GM23248 (cell line): ENCODE measurements around the gene CADM3. TPM values are rescaled to one million over a fixed set of nuclear protein-coding genes. Genes with fewer than 3 reads are reported as not detected.

Experiments
- DNase-seq: peaks from one replicate; pipeline ENCODE4 v3.0.0-alpha.2; 2015
- H2AFZ ChIP-seq: fragments of 200-600 bp; sonication (generic); 2 replicates; pipeline ENCODE4 v1.6.1; 2016; ENCODE audit warnings: antibody characterized with exemption
- H3F3A ChIP-seq: fragments of 200-600 bp; sonication (generic); 2 replicates; pipeline ENCODE4 v1.6.1; 2016; ENCODE audit warnings: mild to moderate bottlenecking, antibody characterized with exemption, mixed run types; ENCODE audit not compliant: insufficient read depth
- H3K27ac ChIP-seq: fragments of 200-600 bp; sonication (generic); 2 replicates; pipeline ENCODE4 v1.5.1; 2016; ENCODE audit warnings: mild to moderate bottlenecking
- H3K27me3 ChIP-seq: fragments of 200-600 bp; sonication (generic); replicated peaks from 2 replicates; pipeline ENCODE4 v1.6.1; 2016; ENCODE audit warnings: mild to moderate bottlenecking; ENCODE audit not compliant: insufficient read depth
- H3K36me3 ChIP-seq: fragments of 200-600 bp; sonication (generic); 2 replicates; pipeline ENCODE4 v1.6.1; 2016; ENCODE audit warnings: low read depth, mild to moderate bottlenecking
- H3K4me1 ChIP-seq: fragments of 200-600 bp; sonication (generic); 2 replicates; pipeline ENCODE4 v1.6.1; 2016; ENCODE audit warnings: mild to moderate bottlenecking; ENCODE audit not compliant: insufficient read depth
- H3K4me2 ChIP-seq: fragments of 200-600 bp; sonication (generic); one replicate; pipeline ENCODE4 v1.6.1; 2016; ENCODE audit warnings: mild to moderate bottlenecking; ENCODE audit not compliant: unreplicated experiment
- H3K4me3 ChIP-seq: fragments of 200-600 bp; sonication (generic); 2 replicates; pipeline ENCODE4 v1.5.1; 2016; ENCODE audit warnings: mild to moderate bottlenecking
- H3K79me2 ChIP-seq: fragments of 200-600 bp; sonication (generic); 2 replicates; pipeline ENCODE4 v1.6.1; 2016; ENCODE audit warnings: mild to moderate bottlenecking; ENCODE audit not compliant: insufficient read depth
- H3K9ac ChIP-seq: fragments of 200-600 bp; sonication (generic); 2 replicates; pipeline ENCODE4 v1.6.1; 2016; ENCODE audit warnings: mild to moderate bottlenecking
- H3K9me2 ChIP-seq: fragments of 200-600 bp; sonication (generic); 2 replicates; pipeline ENCODE4 v1.6.1; 2016; ENCODE audit warnings: mixed run types, mild to moderate bottlenecking, moderate library complexity; ENCODE audit not compliant: insufficient read depth
- H3K9me3 ChIP-seq: fragments of 200-600 bp; sonication (generic); one replicate; pipeline ENCODE4 v1.6.1; 2017; ENCODE audit warnings: low read depth
- H4K20me1 ChIP-seq: fragments of 200-600 bp; sonication (generic); 2 replicates; pipeline ENCODE4 v1.6.0; 2016; ENCODE audit not compliant: insufficient read depth
- EZH2 ChIP-seq: fragments of 200-600 bp; sonication (generic); IDR thresholded peaks from 2 replicates; pipeline ENCODE4 v1.6.1; 2018; ENCODE audit warnings: antibody characterized with exemption, mild to moderate bottlenecking; ENCODE audit not compliant: insufficient read depth, poor library complexity, severe bottlenecking
- EZH2phosphoT487 ChIP-seq: fragments of 200-600 bp; sonication (generic); IDR thresholded peaks from 2 replicates; pipeline ENCODE4 v1.6.1; 2018; ENCODE audit warnings: antibody characterized with exemption, moderate library complexity, mild to moderate bottlenecking, low read depth; ENCODE audit not compliant: insufficient read depth
- WGBS, 2 experiments: methylation state at CpG; one replicate each; pipeline ENCODE4 v1.1.6; 2015 to 2017; ENCODE audit warnings: low lambda C conversion rate in 2 of 2, low coverage in 1 of 2; ENCODE audit errors: missing lambda C conversion rate in 2 of 2; 5-methylcytosine and 5-hydroxymethylcytosine counted together
- in situ Hi-C: fragments of 300-500 bp; cut with MboI; formaldehyde crosslinking; loops from 2 replicates; pipeline ENCODE4 v1.15.0; 2020
- polyA plus RNA-seq: library from polyadenylated mRNA; unstranded; fragments of >200 nt; fragmentation: Nextera tagmentation; extraction: Ambion mirVana; gene quantifications from 2 replicates; pipeline ENCODE4 v1.2.1, GENCODE V29; 2016
- small RNA-seq: library from RNA; depleted of rRNA; stranded (forward); fragments of <200 nt; gene quantifications from one replicate; pipeline ENCODE3, GENCODE V24; 2014; ENCODE audit warnings: low read depth, low replicate concordance
- total RNA-seq: library from RNA; depleted of rRNA; stranded (reverse); fragments of >200 nt; shearing (Covaris generic); gene quantifications from 2 replicates; pipeline ENCODE4 v1.2.3, GENCODE V29; 2014; rRNA removed

CADM3 gene
- total and polyA plus RNA-seq, 2 experiments from 2014 or later = not detected

DNA sequence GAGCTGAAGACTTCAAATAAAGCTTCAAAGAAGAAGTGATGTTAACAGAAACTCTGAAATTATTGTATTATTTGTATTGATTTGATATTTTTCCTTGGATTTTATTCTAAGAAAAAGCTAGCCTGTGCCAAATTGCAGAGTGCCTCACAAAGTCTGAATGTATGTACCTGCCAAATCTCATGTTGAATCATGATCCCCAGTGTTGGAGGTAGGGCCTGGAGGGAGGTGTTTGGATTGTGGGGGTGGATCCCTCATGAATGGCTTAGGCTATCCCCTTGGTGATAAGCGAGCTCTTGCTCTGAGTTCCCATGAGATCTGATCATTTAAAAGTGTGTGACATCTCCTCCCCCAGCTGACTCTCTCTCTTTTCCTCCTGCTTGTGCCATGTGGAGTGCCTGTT, 76.9 kb downstream of the CADM3 start:
- Histone ChIP-seq H3K27me3 (no peaks in the 10 kb centered on the region), H3K27ac (no peak overlapping the region), H3K4me3 (no peak overlapping the region), H3K79me2 (no peaks in the 10 kb centered on the region), H4K20me1 (no peaks in the 10 kb centered on the region), H3K9ac (no peak overlapping the region), H3K36me3 (no peaks in the 10 kb centered on the region), H3K4me2 (no peak overlapping the region), H3K9me2 (no peaks in the 10 kb centered on the region), H3F3A (no peaks in the 10 kb centered on the region), H2AFZ (no peak overlapping the region), H3K9me3 (no peaks in the 10 kb centered on the region), H3K4me1 (no peaks in the 10 kb centered on the region)
- in situ Hi-C loops = no loop called here
- no peak for DNase-seq
- TF ChIP-seq EZH2phosphoT487 (no peak), EZH2 (no peak)
- WGBS, 2 experiments = 0% methylated on average over 1 of the region's 1 CpG

DNA sequence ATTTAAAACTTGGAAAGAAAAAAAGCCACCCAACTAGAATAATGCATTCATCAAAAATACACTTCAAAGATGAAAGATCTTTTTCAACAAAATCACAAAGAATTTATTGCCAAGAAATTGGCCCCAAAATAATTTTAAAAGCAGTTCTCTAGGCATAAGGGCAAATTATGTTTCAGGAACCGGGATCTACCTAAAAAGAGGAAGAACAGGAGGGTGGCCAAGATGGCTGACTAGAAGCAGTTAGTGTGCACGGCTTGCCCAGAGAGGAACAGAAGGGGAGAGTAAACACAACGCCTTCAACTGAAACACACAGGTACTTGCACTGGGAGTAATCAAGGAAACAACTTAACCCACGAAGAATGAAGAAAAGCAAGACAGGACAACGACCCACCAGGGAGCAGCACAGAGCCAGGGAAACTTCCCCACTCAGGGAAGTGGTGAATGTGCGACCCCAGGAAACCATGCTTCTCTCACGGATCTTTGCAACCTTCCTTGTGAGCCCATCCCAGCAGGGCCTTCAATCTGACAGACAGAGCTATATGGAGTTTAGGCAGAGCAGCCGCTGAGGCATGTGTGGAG, 79.3 kb downstream of the CADM3 start:
- Histone ChIP-seq H2AFZ (no peak overlapping the region), H3F3A (no peaks in the 10 kb centered on the region), H3K27ac (no peak overlapping the region), H3K9ac (no peak overlapping the region), H3K4me1 (no peaks in the 10 kb centered on the region), H3K27me3 (no peaks in the 10 kb centered on the region), H3K9me3 (no peaks in the 10 kb centered on the region), H3K4me2 (no peak overlapping the region), H3K79me2 (no peaks in the 10 kb centered on the region), H3K9me2 (no peaks in the 10 kb centered on the region), H3K4me3 (no peak overlapping the region), H4K20me1 (no peaks in the 10 kb centered on the region), H3K36me3 (no peaks in the 10 kb centered on the region)
- no peak for DNase-seq
- in situ Hi-C loops = no loop called here
- TF ChIP-seq EZH2 (no peak), EZH2phosphoT487 (no peak)
- WGBS, 2 experiments = 25 to 34% methylated on average over 8 of the region's 8 CpGs

Small RNA genes within 50 kb of the gene (small RNA-seq; reads per million reads assigned to genes)
- not detected for gene RNA5SP60

Other genes with a start within 250 kb of the CADM3 start
- not detected in 2 replicates for gene PYHIN1, start 240.1 kb upstream of the CADM3 start, total RNA-seq
- not detected in 2 replicates for gene PYHIN1, start 240.1 kb upstream of the CADM3 start, polyA plus RNA-seq
- 36.4 and 45.5 TPM in 2 replicates for gene IFI16, start 161.7 kb upstream of the CADM3 start, total RNA-seq
- 88.1 and 88.9 TPM in 2 replicates for gene IFI16, start 161.7 kb upstream of the CADM3 start, polyA plus RNA-seq
- 1.3 TPM in 2 replicates for gene AIM2, start 94.8 kb upstream of the CADM3 start, total RNA-seq
- 2.5 and 2.6 TPM in 2 replicates for gene AIM2, start 94.8 kb upstream of the CADM3 start, polyA plus RNA-seq
- not detected in 2 replicates for gene ACKR1, start 33.3 kb downstream of the CADM3 start, total RNA-seq
- gene ACKR1, start 33.3 kb downstream of the CADM3 start, polyA plus RNA-seq = not detected in 2 replicates
- not detected in 2 replicates for gene FCER1A, start 130.7 kb downstream of the CADM3 start, total RNA-seq
- not detected in 2 replicates for gene FCER1A, start 130.7 kb downstream of the CADM3 start, polyA plus RNA-seq